Caki2 (cell line): ENCODE data around the gene ZNF148. TPM values are rescaled to one million over a fixed set of nuclear protein-coding genes. Genes with fewer than 3 reads are reported as not detected.

Experiments used
- DNase-seq: peaks from one replicate; pipeline ENCODE4 v3.0.0-alpha.2; 2015; ENCODE audit warnings: low read depth
- in situ Hi-C: cut with HindIII; loops from 2 replicates; pipeline ENCODE4 v1.10.0; 2016; ENCODE audit warnings: low sequenced_read_pairs, low pct_unique_long_range_greater_than_20kb, mixed read lengths
- total RNA-seq: library from RNA; depleted of rRNA; stranded (reverse); fragments of >200 nt; shearing (Covaris generic); gene quantifications from 2 replicates; pipeline ENCODE4 v1.2.3, GENCODE V29; 2014; ENCODE audit warnings: low replicate concordance

The ZNF148 gene
- total RNA-seq, 1 experiment from 2014 or later = 15.2 TPM

DNA sequence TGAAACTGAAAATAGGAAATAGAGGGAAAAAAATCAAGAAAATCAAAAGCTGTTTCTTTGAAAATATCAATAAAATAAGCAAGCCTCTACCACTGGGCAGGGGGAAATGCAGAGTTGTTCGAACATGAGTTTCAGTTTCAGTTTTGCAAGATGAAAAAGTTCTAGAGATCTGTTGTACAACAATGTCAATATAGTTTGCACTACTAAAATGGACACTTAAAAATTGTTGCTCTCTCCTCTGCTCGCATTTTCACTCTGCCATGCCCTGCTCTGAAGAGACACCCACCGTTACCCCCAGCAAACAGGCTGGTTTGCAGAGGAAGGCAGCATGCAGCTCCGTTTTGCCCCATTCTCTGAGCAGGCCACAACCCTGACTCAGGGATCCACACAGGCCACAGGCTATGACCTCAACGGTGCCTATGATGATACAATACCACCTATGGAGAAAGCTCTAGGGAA lies 64.5 kb downstream of the ZNF148 start:
- DNase-seq = no peak
- in situ Hi-C loops = no loop called here

DNA sequence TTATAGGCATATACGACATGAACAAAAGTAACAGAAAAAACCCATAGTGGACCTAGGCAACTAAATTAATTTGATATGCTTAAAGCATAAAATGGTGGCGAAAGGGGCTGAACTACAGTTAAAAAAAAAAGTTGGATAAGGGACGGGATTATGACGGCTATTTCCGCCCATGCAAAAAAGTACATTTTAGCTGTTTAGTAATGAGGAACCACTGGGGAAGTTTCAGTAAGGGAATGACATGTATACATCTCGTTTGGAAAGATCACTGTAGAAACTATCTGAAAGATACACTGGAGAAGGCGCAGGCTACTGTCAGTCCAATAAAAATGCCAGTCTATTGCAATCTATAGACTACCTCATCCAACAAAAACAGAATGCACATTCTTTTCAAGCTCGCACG lies 65.6 kb downstream of the ZNF148 start:
- in situ Hi-C loops = no loop called here

DNA sequence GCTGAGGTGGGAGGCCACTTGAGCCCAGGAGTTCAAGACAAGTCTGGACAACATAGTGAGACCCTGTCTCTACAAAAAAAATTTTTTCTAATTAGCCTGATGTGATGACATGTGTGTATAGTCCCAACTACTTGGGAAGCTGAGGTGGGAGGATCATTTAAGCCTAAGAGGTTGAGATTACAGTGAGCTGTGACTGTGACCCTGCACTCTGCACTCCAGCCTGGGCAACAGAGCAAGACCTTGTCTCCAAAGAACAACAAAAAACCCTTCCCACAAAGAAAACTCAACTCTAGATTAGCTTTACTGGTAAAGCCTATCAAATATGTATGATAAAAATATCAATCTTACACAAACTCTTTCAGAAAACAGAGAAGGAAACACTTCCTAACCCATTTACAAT lies 68.5 kb downstream of the ZNF148 start:
- in situ Hi-C loops = no loop called here
- no peak for DNase-seq

More for the DNA sequence above, 65.6 kb downstream of the ZNF148 start:
- DNase-seq = no peak

DNA sequence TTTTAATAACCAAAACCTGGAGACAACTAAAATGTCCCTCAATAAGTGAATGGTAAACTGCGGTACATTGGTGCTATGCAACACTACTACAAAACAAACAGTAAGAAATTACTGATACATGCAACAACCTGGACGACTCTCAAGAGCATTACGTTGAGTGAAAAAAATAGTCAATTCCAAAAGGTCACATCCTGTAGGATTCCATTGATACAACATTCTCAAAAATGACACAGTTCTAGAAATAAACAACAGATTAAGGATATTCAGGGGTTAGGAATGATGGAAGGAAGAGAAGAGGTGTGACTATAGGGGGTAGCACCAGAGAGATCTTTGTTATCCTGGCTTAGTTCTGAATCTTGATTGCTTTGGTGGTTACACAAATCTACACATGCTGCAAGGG lies 72.2 kb downstream of the ZNF148 start:
- DNase-seq = no peak
- in situ Hi-C loops = no loop called here

DNA sequence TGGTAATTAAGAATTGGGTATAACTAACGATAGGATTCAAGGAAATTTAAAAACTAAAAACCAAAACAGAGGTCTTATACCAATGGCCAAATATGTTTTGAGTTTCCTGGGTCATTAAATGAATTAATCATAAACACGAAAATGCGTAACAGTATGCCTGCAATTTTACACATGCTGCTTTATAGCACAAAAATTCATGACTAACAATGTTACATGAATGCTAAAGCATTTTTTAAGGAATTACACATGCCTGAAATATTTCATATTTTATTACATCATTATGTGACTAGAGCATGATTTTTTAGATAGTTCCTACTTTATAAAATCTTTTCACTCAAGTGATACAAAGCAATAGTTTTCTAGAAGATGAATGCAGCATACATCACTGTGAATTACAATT lies 74.7 kb downstream of the ZNF148 start:
- in situ Hi-C loops = no loop called here
- no peak for DNase-seq

DNA sequence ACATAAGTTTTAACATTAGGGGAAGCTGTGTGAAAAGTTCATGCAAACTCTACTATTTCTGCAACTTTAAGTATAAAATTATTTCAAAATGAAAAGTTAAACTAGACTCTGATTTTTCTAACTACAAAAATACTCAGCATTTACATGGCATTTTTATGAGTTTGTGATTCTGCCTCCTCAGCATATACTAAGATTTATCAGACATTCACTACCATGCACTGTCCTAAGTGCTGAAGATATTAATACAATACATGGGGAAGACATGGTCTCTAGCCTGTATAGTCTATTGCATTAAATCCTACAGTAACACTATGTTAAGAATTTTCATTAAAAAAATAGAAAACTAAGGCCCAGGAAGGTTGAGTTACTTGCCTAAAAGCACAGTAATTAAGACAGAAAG lies 80.7 kb downstream of the ZNF148 start:
- in situ Hi-C loops = no loop called here
- DNase-seq = no peak

DNA sequence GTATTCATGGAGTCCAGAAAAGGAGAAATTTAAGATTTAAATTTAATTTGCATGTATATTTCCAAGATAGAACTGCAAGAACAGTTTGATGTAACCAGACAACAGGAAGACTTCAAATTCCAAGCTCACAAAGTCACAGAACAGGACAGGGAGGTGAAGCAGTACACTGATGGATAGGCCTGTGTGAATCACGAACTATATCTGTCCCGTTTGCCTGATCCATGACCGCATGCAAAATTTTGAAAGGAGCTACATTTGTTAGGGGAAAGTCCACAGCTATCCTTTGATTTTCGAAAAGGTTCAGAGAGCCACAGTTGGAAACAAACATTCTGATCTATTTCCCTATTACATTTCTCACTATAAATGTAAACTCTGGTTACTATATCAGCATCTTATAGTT lies 83.1 kb downstream of the ZNF148 start:
- DNase-seq = no peak
- in situ Hi-C loops = no loop called here

DNA sequence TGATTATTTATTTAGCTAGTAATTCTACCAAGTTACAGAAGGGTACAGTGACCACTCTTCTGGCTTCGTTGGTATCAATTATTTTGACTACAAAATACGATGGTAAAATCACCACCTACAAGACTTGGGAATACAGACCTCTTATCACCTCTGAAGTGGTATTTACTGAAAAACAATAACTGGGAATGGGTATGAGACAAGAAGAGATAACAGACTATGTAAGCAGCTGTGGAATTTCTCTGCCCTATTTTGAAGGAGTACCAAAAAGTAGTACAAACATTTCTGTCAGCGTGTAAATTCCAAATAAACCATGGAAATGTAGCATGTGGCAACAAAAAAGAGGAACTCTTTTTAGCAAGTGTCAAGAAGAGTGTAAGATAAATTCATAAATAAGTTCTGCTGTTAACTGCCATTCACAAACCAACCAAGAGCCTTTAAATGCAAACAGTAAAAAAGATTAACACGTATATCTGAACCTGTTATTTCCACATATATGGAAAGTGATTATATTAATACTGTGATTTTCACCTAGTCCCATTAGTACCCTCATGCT lies 85.6 kb downstream of the ZNF148 start:
- in situ Hi-C loops = no loop called here
- DNase-seq = no peak

DNA sequence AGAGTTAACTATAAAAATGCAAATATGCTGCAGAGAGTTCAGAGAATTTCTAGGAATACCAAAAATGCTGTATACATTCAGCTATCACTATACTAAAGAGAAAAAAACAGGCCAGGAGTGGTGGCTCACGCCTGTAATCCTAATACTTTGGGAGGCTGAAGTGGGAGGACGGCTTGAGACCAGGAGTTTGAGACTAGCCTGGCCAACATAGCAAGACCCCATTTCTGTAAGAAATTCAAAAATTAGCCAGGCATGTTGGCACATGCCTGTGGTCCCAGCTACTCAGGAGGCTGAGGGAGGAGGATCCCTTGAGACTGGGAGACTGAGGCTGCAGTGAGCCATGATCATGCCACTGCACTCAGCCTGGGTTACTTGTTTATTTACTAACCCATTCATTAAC lies 87.9 kb downstream of the ZNF148 start:
- in situ Hi-C loops = no loop called here
- no peak for DNase-seq

DNA sequence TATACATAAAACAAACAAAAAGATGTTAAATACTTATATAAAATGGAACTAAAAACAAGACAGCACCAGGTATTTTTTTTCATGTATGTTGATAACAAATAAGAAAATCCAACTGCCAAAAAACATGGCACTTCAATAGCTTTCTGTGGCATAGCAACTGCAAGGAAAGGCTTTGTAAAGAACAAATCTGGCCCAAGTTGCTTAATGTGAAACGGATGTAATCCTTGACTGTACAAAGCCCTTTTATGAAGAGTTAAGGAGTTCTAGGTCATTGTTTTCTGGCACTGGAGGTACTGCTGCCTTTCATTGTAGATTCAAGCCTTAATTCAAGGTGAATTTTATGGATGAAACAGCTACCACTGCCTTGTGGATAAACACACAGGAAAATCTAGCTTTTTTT lies 93.7 kb downstream of the ZNF148 start:
- in situ Hi-C loops = no loop called here
- DNase-seq = no peak

DNA sequence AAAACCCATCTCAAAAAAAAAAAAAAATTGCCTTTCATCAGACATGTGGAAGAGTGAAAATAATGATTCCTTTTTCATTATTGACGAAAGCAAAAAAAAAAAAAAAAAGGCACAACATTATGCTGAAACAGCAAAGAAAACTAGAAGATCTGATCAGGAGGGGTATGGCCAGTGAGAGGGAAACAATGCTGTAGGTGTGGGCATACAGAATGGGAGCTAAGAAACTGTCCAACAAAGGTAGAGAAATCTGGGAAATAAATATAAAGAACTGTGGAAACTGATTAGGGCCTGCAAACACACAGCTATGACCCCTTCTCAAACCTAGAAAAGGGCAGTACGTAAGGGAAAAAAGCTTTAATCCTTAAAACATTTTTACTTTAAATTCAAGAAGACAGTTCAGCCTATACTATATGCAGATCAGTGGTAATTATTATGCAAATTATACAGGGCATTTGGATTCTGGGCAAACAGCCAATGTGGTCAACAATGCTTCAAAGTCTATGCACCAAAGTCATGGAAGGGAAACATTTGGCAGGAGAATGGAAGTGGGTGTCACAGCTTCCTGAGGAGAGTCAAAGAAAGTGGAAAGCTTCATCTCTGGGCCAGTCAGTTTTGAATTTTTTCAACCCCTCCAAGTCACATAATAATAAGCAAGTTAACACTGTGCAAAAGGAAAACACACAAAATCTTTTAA lies 94.3 kb downstream of the ZNF148 start:
- in situ Hi-C loops = no loop called here
- no peak for DNase-seq

DNA sequence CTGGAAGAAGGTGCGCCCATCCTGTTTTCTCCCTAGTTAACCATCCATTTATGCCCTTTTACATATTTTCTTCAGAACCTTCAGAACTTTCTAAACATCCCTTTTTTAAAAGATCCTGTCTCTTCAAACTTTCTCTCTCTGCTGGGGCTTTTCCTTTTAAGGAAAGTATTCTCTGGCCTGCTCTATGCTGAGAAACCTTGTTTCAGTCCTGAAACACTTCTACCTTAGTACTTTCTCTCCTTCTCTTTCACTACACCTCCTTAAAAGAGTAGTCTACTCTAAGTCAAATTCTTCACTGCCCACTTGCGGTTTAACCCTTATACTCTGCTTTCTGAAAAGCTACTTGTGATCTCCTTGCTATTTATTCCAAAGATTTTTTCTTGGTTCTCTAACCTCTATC lies 97.0 kb downstream of the ZNF148 start:
- in situ Hi-C loops = no loop called here
- DNase-seq = no peak

DNA sequence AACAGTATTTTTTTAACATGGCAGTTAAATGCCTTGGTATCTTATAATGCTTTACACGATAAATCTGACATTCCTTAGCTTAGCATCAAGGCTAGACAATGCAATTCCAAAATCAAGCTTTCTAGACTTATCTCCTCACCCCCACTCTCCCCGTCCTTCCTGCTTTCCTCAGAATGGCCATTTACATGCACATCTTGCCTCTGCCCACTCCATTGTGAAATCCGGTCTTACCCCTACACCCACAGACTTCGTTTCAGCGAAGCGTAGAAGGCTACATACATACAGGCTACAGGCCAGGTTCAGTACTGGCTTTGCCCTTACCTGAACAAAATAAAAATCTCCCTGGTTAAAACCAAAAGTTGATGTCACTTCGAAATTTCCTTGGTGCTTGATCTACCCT lies 104.0 kb downstream of the ZNF148 start:
- no peak for DNase-seq
- in situ Hi-C loops = no loop called here

DNA sequence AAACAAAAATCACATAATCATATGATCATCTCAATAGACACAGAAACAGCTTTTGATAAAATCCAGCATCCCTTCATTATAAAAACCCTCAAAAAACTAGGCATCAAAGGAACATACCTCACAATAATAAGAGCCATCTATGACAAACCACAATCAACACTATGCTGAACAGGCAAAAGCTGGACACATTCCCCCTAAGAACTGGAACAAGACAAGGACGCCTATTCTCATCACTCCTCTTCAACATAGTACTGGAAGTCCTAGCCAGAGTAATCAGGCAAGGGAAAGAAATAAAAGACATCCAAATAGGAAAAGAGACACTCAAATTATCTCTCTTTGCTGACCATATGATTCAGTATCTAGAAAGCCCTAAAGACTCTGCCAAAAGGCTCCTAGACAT lies 107.7 kb downstream of the ZNF148 start:
- in situ Hi-C loops = no loop called here
- no peak for DNase-seq

DNA sequence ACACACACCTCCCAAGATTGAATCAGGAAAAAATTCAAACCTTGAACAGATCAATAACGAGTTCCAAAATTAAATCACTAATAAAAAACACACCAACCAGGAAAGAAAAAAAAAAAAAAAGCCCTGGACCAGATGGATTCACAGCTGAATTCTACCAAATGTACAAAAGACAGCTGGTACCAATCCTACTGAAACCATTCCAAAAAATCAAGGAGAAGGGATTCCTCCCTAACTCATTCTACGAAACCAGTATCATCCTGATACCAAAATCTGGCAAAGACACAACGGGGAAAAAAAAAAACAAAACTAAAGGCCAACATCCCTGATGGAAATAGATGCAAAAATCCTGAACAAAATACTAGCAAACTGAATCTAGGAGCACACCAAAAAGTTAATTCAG lies 108.2 kb downstream of the ZNF148 start:
- no peak for DNase-seq
- in situ Hi-C loops = no loop called here

DNA sequence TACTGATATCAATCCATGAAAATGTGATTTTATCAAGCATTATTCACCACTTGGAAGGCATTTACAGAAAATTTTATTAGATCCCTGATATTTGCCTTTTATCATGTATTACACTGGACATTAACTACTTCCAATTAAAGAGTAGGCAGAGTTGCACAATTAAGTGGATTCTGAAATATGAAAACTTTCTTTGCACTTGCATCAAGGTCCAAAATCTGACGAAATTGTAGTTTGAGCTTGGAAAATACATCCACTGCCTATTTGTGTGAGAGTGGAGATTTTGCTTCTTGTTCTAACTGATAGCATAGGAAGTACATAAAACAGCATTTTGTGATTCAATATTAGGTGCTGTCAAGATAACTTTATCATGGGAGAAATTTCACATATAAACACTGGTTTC lies 113.0 kb downstream of the ZNF148 start:
- DNase-seq = no peak
- in situ Hi-C loops = no loop called here

DNA sequence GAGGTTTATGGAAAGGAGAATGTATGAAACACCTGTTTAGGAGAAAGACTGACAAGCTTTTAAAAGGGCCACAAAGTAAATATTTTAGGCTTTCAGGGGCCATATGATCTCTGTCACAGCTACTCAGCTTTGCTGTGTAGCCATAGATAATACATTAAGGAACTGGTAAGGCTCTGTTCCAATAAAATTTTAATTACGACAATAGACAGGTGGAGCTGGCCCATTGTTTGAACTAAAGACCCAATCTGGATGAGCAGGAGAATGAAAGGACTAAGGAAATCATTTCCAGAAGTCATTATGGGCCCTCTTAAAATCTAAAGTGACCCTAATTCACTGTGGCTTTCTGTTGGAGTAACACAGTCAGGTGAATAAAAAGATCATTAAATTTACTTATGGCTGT lies 114.1 kb downstream of the ZNF148 start:
- in situ Hi-C loops = no loop called here
- DNase-seq = no peak

DNA sequence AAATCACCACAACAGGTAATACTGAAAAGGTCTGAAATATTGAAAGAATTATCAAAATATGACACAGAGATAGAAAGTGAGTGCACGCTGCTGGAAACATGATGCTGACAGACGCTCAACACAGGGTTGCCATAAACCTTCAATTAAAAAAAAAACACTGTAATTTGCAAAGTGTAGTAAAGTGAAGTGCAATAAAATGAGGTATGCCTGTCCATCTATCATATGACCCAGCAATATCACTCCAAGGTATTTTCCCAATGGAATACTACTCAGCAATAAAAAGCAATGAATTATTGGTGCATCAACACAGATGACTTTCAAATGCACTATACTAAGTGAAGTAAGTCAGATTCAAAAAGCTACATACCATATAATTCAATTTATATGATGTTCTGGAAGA lies 115.0 kb downstream of the ZNF148 start:
- in situ Hi-C loops = no loop called here
- DNase-seq = no peak

DNA sequence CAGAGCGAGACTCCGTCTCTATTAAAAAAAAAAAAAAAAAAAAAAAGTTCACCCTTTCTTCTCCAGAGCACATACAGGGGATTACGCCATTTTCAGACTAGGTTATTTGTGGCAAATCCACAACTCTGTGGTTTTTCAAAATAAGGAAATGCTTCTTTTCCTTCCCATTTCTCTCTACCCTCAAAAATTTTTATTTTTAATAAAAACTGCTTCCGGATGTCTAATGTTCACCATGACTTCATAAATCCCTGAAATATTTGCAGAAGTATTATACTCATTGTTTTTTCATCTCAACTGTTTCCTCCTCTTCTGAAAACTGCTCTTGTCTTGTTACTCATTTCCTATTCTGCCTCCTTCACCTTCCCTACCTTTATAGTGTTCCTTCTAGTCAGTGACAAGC lies 117.6 kb downstream of the ZNF148 start:
- no peak for DNase-seq
- in situ Hi-C loops = no loop called here

DNA sequence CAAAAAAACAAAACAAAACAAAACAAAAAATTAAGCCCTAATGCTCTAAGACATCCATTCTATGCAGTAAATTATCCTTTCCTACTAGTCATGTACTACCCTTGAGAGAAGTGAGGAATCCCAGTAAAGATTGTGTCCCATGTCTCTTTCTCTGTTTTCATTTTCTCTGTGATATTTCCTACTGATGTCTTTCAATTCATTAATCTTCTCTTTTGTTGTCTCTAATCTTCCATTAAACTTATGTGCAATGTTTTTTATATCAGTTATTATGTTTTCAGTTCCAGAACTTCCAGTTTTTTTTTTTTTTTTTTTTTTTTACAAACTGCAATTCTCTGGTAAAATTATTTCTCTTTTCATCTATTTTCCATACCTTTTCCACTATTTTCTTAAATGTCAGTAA lies 118.5 kb downstream of the ZNF148 start:
- in situ Hi-C loops = no loop called here

More for the DNA sequence above, 118.5 kb downstream of the ZNF148 start:
- no peak for DNase-seq
